Measurements from ENCODE around the gene KCTD10.
"Not testable (repeated sequence)": the region's sequence is repeated elsewhere in the genome, so short reads cannot be mapped to it uniquely, and the experiment has no call there.

Gene KCTD10

DNA sequence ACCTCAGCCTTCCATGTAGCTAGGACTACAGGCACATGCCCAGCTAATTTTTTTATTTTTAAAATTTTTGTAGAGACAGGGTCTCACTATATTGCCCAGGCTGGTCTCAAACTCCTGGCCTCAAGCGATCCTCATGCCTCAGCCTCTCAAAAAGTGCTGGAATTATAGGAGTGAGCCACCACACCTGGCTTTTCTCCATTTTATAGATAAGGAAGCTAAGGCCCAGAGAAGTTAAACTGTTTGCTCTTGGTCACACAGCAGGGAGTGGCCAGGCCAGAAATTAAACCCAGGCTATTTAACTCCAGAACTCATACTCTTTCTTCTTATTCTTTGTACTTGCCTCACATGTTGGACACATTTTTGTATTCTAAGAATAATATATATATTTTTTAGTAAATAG, 16.8 kb upstream of the KCTD10 start:
- no peak for DNase-seq

DNA sequence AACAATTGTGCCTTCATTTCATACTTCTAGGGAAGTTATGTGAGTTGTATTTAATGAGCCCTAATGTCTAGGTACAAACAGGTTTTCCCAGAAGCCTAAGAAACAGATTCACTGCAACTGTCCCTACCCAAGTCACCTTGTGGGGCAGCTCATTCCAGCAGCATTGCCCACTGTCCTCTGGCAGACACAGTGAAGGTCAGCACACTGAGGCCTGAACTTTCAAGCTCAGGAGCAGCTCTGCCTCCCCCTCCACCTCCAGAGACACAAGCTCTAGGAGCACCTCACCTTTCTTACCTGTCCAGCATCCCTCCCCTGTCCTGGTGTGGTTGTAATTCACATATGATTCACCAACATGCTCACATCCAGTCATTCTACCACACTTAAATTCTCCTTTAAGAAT, 16.0 kb upstream of the KCTD10 start:
- DNase-seq: no peak

DNA sequence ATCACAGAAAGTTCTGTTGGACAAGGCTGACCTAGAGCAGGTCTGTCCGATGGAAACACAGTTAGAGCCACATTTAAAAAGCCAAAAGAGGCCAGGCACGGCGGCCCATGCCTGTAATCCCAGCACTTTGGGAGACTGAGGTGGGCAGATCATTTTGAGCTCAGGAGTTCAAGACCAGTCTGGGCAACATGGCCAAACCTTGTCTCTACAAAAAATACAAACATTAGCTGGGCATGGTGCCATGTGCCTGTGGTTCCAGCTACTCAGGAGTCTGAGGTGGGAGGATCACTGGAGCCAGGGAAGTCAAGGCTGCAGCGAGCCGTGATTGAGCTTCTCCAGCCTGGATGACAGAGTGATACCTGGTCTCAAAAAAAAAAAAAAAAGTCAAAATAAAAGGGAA, 15.3 kb upstream of the KCTD10 start:
- DNase-seq: no peak

DNA sequence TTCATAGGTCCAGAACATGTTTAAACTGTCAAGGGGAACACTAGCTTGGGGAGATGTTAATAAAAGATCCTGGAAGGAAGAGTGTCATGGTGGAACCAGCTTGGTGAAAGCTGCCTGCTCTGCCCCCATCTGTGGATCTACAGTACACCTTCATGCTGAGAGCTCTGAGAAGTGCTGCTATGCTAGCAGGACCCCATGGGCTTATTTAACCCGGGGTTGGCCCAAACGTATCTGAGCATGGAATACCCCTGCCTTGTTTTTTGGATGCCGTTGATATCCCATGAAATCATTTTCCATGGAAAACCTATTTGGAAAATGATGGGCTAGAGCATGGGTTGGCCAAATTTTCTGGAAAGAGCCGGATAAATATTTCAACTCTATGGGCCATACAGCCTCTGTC, 14.6 kb upstream of the KCTD10 start:
- no peak for DNase-seq

DNA sequence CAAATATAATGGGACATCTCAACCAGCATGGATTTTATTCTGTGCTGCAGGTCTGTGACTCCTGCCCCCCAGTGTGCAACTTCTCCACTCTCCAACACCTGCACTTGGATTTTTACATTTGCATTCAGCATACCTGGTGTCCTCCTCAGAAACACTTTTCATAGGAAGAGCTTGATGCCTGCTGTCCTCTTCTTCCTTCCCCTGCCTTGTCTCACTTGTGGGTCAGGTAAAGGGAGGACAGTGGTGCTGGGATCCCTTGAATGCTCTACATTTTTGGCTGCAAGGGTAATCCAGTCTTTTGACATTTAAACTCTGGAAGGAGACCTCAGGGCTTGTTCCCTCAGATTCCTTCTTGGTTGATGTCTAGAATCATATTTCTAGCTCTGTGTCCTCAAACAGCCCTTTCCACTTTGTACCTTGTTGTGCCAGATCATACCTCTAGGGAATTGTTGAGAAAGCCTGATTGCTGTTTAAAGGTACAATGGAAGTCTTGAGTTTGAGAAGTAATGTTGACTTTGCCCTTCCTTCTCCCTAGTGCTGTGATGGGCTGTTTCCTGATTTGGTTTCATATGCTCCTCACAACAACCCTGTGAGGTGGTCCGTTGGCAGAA, 13.0 kb upstream of the KCTD10 start:
- no peak for DNase-seq

DNA sequence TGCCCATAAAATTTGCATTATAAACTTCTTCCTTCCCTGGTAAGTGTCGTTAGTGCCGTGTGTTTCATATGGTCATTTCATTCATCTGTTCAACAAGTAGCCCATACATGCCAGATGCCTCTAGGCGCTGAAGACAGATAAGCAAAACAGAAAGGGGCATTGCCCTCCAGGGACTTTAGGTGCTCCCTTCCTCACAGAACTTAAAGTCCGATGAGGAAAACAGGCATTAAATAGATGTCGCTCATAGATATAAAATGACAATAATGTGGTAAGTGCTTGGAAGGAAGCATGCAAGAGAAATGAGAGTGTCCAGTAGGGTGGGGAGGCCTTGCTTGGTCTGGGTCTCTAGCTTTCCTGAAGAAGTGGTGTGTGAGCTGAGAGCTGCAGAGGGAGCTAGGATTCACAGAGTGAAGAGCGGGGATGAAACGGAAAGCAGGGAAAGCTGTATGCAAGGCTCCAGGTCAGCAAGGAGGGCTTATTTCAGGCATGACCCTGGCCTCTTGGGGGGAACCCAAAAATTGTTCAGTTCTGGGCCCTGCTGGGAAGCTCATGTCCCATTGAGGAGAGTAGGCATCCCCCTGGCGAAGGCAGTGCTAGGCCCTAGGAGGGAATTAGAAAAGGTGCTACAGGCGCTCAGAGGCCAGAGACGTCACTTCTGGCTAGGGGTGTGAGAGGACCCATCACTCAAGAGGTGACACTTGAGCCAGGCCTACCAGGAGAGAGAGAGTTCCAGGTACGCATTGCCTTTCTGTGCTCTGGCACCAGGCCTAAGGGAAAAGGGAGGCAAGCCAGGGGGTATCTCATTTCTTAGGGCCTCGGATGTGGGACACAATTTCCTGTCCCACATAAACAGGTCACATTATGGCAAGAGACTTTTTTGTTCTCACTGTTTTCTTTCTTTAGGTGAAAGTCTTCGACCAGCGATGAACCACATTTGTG, 12.2 kb upstream of the KCTD10 start:
- no peak for DNase-seq

DNA sequence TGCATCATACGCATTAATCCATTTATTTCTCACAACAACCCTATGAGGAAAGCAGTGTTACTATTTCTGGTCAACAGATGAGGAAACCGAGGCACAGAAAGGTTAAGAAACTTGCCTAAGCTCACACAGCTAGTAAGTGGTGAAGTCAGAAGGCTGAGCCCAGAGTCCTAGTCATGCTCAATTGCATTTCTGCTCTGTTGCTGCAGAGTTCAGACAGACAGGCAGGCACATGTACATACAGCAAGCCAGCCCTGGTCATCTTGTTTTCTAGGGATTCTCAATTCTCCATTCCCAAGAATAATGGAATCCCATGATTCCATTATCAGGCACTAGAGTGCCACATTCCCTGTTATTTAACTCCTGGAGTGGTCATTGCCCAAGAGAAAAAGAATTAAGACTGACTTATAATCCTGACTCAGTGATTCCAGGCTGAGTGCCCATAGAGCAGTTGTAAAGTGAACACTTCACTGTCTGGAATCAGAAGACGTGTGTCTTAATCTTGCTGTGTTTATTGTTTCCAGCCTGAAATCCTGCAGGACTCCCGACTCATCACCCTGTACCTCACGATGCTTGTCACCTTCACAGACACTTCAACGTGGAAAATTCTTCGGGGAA, 11.1 kb upstream of the KCTD10 start:
- no peak for DNase-seq

DNA sequence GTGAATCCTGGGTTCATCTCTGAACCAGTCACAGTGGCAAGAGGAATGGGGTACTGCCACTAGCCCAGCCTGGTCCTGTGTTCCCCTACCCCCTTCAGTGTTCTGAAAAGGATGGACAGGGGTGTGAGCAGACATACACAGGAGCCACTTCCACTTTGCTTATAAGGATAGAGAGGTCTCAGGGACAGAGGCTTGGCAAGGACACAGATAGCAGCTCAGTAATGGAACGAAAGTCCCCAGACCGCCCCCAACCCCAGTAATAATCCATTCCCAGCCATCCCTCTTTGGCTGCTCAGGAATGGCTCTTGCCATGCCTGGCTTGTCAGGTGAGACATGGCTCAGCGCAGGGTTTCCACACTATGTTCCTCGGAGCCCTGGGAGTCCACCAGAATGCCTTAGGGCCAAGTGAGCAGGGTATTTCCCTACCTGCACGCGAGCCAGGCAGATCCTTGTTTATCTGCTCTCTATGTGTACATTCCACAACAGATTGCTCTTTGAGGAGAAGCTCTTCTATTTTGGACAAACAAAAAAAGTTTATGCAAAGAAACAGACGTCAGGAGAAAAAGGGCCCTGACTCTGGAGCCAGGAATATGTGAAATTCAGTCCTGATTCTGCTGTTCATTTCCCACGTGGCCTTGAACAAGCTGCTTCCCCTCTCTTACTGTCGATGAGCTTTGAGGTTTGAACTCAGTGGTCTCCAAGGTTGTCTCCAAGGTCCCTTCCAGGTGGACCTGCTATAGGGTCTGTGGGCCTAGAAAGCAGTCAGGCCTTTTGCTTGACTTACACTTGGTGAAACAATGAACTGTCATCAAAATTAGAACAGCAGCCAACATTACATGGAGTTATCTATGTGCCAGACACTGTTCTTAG, 10.3 kb upstream of the KCTD10 start:
- no peak for DNase-seq

DNA sequence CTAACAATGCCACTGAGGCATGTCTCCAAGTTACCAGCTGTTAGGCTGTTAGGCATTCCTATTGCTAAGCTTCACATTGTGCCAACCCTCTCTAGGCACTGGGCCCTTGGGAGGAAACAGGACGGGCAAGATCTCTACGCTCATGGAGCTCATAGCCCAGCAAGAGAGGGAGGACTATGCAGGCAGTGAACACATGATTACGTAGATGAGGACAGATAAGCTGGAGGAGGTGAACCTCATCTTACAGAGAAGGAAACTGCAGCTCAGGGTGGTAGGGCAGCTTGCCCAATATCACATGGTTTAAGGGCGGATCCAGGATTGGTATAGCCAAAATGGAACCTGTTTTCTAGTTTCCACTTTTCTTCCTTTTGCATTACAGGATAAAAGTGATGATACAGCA, 8.1 kb upstream of the KCTD10 start:
- no peak for DNase-seq

DNA sequence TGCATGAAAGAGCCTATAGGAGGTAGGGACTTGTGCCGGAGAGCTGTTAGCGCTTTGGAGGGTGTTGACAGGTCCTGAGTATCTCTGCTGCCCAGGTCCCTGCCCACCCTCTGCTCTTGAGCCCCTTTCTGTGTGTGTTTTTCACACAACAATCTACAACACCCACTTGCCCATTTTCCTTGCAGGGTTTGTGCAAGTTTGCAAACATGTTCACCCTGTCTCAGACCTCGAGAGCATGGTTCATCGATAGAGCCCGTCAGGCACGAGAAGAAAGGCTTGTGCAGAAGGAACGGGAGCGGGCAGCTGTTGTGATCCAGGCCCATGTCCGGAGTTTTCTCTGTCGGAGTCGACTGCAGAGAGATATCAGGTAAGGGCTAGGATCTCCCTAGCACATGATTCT, 6.2 kb upstream of the KCTD10 start:
- DNase-seq: no peak

DNA sequence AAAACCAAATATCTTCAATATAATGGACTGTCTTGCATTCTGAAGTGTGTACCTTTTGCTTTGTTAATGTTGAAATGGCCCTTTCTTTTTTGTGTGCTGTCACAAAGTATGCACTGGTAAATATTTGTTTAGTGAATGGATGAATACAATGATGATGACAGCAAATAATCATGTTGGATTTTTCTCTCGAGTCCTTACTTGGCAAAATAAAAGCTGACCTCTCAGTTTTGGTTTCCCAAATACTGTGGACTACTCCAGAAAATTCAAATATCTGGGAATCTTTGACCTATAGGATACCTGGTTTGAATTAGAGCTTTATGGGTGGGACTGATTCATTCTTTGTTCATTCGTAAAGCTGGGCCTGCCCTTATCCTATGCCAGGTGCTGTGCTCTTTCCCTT, 5.8 kb upstream of the KCTD10 start:
- no peak for DNase-seq

DNA sequence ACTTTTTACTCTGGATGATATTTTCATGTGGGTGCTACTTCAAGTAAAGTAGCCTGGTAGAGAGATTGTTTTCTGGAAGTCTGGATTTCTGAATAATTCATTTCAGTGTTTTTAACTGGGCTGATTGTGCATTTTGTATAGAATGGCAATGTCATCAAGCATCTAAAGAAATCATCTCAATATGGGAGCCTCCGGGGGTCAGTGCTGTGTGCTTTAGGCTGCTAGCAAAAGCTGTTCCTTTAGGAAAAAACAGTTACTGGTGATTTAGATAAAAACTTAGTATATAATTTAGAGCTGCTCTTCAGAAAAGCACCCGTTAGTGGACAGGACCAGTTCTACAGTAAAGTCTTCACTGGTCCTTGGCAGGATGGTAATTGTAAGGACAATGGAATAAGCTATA, 5.4 kb upstream of the KCTD10 start:
- DNase-seq: no peak

DNA sequence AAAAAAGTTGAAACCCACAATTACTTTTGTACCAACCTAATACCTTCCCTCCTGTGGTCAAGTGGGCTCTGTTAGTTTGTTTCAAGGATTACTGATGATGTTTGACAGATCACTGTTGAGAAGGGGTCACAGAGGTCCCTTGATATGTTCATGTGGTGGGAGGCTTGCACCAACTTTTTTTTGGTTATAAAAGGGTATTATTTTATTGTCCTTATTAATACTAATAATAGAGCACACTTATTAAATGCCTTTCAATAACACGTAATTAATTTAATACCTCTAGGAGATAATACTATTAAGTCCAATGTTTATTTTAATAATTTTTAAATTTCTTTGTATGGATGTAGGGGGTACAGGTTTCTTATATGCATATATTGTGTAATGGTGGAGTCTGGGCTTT, 4.8 kb upstream of the KCTD10 start:
- DNase-seq: no peak

DNA sequence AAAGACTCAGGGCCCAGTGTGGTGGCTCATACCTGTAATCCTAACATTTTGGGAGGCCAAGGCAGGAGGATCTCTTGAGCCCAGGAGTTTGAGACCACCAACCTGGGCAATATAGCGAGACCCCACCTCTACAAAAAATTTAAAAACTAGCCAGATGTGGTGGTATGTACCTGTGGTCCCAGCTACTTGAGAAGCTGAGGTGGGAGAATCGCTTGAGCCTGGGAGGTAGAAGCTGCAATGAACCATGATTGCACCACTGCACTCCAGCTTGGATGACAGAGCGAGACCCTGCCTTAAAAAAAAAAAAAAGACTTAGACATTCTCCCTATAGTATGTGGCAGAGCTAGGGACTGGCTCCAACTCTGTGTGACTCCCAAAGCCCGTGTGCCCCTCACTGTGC, 3.3 kb upstream of the KCTD10 start:
- no peak for DNase-seq

DNA sequence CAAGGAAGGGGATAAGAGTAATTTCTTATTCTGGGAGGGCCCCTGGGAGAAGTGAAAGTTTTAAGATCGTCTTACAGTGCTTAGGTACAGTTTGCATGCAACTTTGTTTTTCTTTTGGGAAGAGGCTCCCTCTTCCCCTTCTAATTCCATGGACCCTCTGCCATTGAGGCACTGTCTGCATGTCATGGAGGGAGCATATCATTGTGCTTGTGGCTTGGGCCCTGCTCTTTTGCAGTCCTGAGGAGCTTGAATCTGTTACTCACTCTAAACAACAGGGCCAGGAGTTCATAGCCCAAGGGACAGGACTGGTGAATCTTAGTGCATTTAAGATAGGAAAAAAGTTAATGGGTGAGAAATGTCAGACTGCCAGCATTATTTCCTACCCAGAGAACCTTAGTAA, 2.7 kb upstream of the KCTD10 start:
- no peak for DNase-seq

DNA sequence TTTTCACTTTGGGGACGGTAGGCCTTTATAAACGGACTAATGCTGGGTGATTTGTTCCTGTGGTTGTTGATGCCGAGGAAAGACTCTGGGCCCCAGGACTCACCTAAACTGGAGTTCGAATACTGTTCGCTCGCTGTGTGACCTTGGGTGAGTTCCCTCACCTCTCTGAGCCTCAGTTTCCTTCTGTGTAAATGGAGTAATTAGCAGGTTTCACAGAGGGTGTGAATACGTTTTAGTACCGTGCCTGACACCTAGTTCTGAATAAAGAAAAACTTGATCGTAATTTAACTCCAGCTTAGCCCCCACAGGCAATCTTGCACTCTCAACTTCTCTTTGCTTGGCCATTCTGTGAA, 839 bp upstream of the KCTD10 start:
- peak in 1 of 2 donors; percentile 1 for DNase-seq

DNA sequence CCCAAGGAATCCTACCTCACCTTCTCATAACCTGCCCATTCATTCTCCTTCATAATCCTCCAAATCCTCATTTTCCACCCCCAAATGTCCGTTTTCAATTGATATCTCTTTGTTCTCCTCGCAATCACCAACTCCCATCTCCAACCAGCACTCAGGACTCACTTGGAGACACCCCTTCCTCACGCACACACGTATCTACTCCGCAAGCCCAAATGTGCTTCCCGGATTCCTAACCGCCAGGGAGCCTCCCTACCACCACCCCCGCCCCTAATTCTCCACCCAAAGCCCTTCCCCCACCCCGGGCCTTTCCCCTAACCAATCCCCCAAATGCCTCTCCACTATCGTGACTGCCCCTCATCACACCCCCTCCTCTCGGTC, 304 bp downstream of the KCTD10 start:
- no peak for DNase-seq

DNA sequence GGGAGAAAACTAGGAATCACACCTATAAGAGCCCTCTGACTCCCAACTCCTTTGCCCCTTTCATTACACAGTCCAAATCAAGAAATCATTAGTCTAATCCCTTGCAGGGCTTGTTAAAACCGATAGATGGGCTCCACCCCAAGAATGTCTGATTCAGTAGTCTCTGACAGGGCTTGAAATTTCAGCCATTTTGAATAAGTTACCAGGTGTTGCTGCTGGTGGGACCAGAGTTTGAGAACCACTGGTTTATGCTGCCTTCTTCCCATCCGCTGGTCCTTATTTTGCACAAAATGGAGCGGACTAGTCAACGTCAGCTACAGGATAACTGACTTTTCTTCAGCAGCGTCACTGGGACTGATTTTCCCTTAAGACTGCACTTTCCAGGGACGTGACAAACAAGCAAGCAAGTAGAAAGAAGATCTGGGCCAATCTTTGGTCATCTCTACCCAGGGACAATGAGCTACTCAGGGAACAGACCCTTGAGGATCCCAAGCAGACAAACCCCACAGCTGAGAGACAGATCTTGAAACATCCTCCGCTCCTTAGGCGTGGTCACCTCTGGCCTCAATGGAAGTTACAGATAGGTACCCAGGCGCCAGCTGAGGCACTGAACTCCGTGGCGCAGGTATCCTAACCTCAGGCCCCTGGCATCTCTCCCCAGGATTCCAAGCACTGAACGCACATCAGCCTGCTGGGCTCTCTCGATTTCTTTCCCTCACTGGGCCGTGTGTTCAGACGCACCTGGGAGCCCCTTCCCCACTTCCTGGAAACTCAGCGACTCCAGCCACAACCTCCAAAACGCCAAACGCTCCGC, 900 bp downstream of the KCTD10 start:
- DNase-seq: no peak

DNA sequence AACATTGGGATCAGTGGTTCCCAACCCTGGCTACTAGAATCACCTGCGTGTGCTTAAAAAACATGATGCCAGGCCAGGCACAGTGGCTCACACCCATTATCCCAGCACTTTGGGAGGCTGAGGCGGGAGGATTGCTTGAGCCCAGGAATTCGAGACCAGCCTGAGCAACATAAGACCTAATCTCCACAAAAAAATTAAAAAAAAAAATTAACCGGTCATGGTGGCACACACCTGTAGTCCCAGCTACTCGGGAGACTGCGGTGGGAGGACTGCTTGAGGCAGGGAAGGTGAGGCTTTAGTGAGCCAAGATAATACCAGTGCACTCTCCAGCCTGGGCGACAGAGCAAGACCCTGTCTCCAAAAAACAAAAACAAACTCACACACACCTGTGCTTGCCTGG, 2.0 kb downstream of the KCTD10 start:
- no peak for DNase-seq

DNA sequence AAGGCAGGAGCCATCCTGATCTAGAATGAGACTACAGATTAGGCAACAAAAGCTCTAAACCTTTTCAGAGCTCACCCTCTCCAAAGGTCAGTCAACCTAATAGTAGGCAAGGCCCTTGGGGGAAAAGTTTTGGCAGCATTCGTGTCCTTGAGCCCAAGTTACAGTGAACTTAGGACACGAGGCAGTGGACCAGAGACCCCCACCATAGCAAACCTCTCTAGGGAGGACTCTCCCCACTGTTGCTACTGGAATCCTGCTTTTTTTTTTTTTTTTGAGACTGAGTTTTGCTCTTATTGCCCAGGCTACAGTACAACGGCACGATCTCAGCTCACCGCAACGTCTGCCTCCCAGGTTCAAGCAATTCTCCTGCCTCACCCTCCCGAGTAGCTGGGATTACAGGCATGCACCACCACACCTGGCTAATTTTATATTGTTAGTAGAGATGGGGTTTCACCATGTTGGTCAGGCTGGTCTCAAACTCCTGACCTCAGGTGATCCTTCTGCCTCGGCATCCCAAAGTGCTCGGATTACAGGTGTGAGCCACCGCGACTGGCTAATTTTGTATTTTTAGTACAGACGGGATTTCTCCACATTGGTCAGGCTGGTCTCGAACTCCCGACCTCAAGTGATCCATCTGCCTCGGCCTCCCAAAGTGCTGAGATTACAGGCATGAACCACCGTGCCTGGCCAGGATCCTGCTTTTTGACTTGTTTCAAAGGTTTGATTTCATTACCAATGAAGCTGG, 3.4 kb downstream of the KCTD10 start:
- not testable (repeated sequence) for DNase-seq

DNA sequence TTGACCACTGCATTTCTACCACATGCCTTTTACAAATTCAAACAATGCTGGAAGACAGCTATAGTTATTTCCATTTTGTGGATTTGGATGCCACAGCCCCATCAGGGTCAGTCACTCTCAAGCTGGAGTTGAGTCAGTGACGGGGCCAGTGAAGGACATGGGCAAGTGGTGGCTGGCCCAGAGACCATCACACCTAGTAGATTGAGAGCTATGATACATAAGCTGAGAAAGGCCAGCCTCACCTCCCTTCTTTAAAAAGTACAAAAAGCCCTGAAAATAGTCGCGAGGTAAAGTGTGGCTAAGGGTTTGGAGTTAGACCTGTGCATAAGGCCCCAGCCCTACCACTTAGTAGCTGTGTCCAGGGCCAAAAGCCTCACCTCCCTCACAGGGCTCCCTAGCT, 4.1 kb downstream of the KCTD10 start:
- no peak for DNase-seq

DNA sequence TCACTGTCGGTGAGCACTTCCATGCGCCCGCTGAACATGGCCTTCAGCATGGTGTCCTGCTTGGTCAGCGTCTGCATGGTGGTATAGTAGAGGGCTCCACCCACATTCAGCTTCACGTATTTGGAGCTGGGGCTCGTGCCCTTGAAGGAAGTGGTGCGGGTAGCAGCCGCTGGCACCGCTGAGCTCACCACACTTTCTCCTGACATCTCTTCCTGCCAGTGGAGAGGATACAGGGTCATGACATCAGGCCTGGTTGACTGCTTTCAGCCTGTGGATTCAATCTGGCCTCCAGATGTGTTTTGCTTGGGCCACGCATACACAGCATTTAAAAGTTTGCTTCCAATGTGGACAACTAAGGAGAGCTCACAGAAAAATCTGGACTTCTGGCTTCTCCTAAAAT, 7.6 kb downstream of the KCTD10 start:
- no peak for DNase-seq
